RWPE2 (cell line): ENCODE measurements around the gene TRPM8.

Source experiments
- ATAC-seq: fragments of 200-7000 bp; cut with Tn5 transposase; 3 replicates; pipeline ENCODE4 v1.9.1; 2021; ENCODE audit warnings: low read depth
- DNase-seq: peaks from one replicate; pipeline ENCODE4 v3.0.0-alpha.2; 2020; ENCODE audit warnings: low spot score
- H3K27ac ChIP-seq: fragments of 450-650 bp; 2 replicates; pipeline ENCODE4 v1.5.1; 2017; ENCODE audit warnings: mild to moderate bottlenecking; ENCODE audit not compliant: poor library complexity, severe bottlenecking
- H3K27me3 ChIP-seq: fragments of 250-450 bp; sonication (Bioruptor Pico); 2 replicates; pipeline ENCODE4 v1.5.1; 2021; ENCODE audit warnings: mild to moderate bottlenecking, moderate library complexity; ENCODE audit not compliant: insufficient read depth, poor library complexity, severe bottlenecking
- H3K36me3 ChIP-seq: fragments of 250-450 bp; sonication (Bioruptor Pico); 2 replicates; pipeline ENCODE4 v1.5.1; 2020; ENCODE audit warnings: low read depth, mild to moderate bottlenecking, moderate library complexity
- H3K4me1 ChIP-seq: fragments of 250-450 bp; sonication (Bioruptor Pico); 2 replicates; pipeline ENCODE4 v1.5.1; 2021; ENCODE audit warnings: mild to moderate bottlenecking, moderate library complexity; ENCODE audit not compliant: insufficient read depth, poor library complexity, severe bottlenecking
- H3K4me3 ChIP-seq: fragments of 250-450 bp; sonication (Bioruptor Pico); 2 replicates; pipeline ENCODE4 v1.5.1; 2021; ENCODE audit warnings: mild to moderate bottlenecking, moderate library complexity; ENCODE audit not compliant: severe bottlenecking
- H3K9me3 ChIP-seq: fragments of 250-450 bp; sonication (Bioruptor Pico); 2 replicates; pipeline ENCODE4 v1.5.1; 2021; ENCODE audit warnings: mild to moderate bottlenecking, moderate library complexity; ENCODE audit not compliant: severe bottlenecking
- TF ChIP-seq, protein P1 (sequence below): fragments of 450-650 bp; IDR thresholded peaks from one replicate; pipeline ENCODE4 v1.5.1; 2017; ENCODE audit warnings: mild to moderate bottlenecking, moderate library complexity; ENCODE audit not compliant: poor library complexity, severe bottlenecking

TRPM8 gene

DNA sequence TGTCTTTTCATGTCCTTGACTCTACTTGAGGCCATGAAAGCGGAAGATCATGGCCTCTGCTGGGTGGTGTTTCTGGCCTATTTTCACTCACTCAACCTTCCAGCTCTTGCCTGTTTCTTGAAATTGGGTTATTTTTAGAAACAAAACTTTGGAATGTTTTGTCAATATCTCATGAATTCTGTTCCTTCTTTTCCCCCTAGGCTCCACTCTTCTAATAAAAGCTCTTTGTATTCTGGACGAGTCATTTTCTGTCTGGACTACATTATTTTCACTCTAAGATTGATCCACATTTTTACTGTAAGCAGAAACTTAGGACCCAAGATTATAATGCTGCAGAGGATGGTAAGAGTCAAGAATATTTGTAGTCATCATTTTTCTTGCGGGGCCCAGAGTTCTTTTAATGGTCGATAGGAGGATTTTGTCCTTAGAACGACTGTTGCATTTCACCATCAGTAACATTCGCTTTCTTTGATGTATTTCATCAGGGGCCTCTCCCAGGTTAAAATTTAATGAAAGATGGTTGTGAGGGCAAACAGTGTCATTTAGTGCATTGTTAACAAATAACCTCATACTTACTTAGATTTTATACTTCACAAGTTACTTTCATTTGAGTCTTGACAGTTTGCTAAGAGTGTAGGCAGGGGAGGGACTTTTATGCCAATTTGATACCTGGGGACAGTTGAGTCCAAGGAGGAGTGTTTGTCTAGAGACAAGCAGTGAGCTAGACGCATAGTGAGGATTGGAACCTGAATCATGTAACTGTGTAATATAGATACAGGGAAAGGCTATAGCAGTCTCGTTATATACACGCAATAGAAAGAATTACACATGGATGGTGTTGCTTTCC, 64.6 kb downstream of the TRPM8 start:
- DNase-seq (no peak), ATAC-seq (no peak; the same call in 2 of the 3 replicates)
- H3K27me3 ChIP-seq = no peaks in the 10 kb centered on the region
- TF ChIP-seq, protein P1, sequence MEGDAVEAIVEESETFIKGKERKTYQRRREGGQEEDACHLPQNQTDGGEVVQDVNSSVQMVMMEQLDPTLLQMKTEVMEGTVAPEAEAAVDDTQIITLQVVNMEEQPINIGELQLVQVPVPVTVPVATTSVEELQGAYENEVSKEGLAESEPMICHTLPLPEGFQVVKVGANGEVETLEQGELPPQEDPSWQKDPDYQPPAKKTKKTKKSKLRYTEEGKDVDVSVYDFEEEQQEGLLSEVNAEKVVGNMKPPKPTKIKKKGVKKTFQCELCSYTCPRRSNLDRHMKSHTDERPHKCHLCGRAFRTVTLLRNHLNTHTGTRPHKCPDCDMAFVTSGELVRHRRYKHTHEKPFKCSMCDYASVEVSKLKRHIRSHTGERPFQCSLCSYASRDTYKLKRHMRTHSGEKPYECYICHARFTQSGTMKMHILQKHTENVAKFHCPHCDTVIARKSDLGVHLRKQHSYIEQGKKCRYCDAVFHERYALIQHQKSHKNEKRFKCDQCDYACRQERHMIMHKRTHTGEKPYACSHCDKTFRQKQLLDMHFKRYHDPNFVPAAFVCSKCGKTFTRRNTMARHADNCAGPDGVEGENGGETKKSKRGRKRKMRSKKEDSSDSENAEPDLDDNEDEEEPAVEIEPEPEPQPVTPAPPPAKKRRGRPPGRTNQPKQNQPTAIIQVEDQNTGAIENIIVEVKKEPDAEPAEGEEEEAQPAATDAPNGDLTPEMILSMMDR = no peak
- H3K36me3 ChIP-seq = no peaks in the 10 kb centered on the region
- peaks cover 28% of the 10 kb centered on the region for H3K4me1 ChIP-seq
- H3K27ac ChIP-seq = peak overlapping the region; percentile 77
- no peaks in the 10 kb centered on the region for H3K9me3 ChIP-seq
- H3K4me3 ChIP-seq = no peak overlapping the region

DNA sequence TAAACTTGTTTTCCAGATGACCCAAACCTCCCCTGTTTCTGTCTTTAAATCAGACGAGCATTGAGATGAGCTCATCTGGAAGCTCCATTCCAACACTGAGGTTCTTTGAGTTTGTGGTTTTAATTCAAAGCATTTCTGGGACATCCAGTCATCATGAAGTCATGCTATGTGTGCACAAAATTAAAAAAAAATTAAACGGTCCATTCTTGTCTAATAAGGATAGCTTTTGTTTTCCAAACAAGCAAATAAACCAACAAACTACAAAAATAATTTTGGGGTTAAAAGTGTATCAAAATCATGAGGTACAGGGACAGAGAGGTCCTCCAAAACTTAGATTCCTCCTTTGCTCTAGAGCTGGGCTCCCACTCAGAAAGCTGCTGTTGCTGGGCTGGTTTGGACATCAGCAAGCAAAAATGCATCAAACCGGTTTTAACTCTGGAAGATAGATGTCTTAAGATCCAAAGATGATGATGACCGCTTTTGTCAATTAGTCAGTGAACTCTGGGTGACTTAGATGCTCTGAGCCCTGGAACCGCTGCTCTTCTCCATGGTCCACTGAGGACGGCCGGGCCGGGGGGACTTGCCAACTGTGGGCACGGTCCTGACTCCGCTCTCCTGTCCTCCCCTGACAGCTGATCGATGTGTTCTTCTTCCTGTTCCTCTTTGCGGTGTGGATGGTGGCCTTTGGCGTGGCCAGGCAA, 65.4 kb downstream of the TRPM8 start:
- no peaks in the 10 kb centered on the region for H3K27me3 ChIP-seq
- H3K27ac ChIP-seq = peak overlapping the region; percentile 77
- ATAC-seq (peak; percentile 97), DNase-seq (no peak)
- H3K9me3 ChIP-seq = no peaks in the 10 kb centered on the region
- no peak overlapping the region for H3K4me3 ChIP-seq
- TF ChIP-seq, protein P1 = no peak
- H3K4me1 ChIP-seq = peaks cover 24% of the 10 kb centered on the region
- no peaks in the 10 kb centered on the region for H3K36me3 ChIP-seq

DNA sequence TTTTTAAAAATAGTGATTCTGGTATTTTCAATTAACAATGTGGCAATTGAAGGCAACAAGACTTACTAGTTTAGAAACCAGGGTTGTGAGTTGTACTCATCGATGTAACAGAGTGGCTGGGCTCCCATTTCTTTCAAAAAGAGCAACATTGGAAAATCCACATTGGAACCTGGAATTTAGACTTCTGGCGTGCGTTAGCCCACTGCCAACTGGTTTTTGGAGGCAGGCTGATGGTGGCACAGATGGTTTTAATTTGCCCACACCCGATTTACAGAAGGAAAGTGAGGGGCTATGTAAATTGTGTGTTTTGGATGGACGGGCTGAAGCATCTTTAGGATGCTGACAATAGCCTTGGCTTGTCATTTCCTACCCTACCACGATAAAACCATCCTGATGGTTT, 66.3 kb downstream of the TRPM8 start:
- peaks cover 24% of the 10 kb centered on the region for H3K4me1 ChIP-seq
- H3K27ac ChIP-seq = peak overlapping the region; percentile 77
- H3K9me3 ChIP-seq = no peaks in the 10 kb centered on the region
- no peaks in the 10 kb centered on the region for H3K27me3 ChIP-seq
- no peak overlapping the region for H3K4me3 ChIP-seq
- TF ChIP-seq, protein P1 = no peak
- DNase-seq = no peak
- no peaks in the 10 kb centered on the region for H3K36me3 ChIP-seq
- no peak for ATAC-seq

DNA sequence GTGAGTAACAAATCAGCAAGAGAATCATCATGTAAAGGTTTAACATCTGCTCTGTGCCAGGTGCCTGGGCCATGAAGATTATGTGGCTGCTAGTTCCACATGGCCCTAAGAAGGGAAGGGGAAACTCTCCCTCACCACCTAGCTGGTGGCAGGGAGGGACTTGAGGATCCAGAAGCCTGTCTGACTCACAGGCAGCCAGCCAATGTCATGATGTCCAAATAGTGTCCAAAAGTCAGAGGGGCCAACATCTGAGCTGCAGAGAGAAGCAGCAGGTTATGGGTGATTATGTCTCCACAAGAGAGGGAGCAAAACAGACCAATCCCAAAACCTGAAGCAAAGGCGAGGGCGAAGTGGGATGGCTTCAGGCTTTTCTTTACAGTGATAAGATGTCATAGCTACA, 71.4 kb downstream of the TRPM8 start:
- DNase-seq (no peak), ATAC-seq (no peak)
- H3K4me1 ChIP-seq = no peaks in the 10 kb centered on the region
- H3K36me3 ChIP-seq = no peaks in the 10 kb centered on the region
- TF ChIP-seq, protein P1 = no peak
- H3K9me3 ChIP-seq = no peaks in the 10 kb centered on the region
- no peaks in the 10 kb centered on the region for H3K27me3 ChIP-seq
- H3K27ac ChIP-seq = no peak overlapping the region
- no peak overlapping the region for H3K4me3 ChIP-seq
